Caco-2 (cell line): ENCODE results near the gene MNX1. TPM values are rescaled to one million over a fixed set of nuclear protein-coding genes. Genes with fewer than 3 reads are reported as not detected.

ENCODE experiments used
- BruUV-seq: library from RNA; stranded (reverse); fragments of 400-500 nt; replicated peaks from 2 replicates; lab custom pipeline; 2021; lab: Mats Ljungman, UMichigan
- CTCF ChIA-PET: fragments of 300-600 bp; sonication (Branson Sonifier 250); formaldehyde crosslinking; loops from one replicate; lab custom pipeline; 2022; ENCODE audit warnings: antibody characterized with exemption; lab: Charles Lee
- POLR2A ChIA-PET: fragments of 300-600 bp; sonication (Branson Sonifier 250); formaldehyde crosslinking; loops from one replicate; lab custom pipeline; 2022; ENCODE audit warnings: antibody characterized with exemption; lab: Charles Lee
- DNase-seq, 2 experiments: peaks; one replicate each; pipeline versions ENCODE4 v3.0.0 to v3.0.0-alpha.2; 2020 to 2022
- H3K27me3 ChIP-seq: replicated peaks from 2 replicates; pipeline ENCODE4 v1.6.0; 2011; ENCODE audit warnings: low read length; ENCODE audit not compliant: control insufficient read depth, insufficient read depth
- H3K36me3 ChIP-seq: 2 replicates; pipeline ENCODE4 v1.5.1; 2011; ENCODE audit warnings: low read length; ENCODE audit not compliant: control insufficient read depth, insufficient read depth
- H3K4me1 ChIP-seq: fragments of 250-450 bp; sonication (Bioruptor Pico); 2 replicates; pipeline ENCODE4 v1.5.1; 2020; ENCODE audit warnings: mild to moderate bottlenecking
- H3K4me3 ChIP-seq: 2 replicates; pipeline ENCODE4 v1.5.1; 2011; ENCODE audit warnings: low read depth, mild to moderate bottlenecking, control low read depth, low read length
- H3K9me3 ChIP-seq: fragments of 250-450 bp; sonication (Bioruptor Pico); 2 replicates; pipeline ENCODE4 v1.5.1; 2020; ENCODE audit warnings: mild to moderate bottlenecking, moderate library complexity
- H3K27ac Mint-ChIP-seq: one replicate; pipeline ENCODE4 v1.8.0; 2022; ENCODE audit warnings: mixed read lengths; ENCODE audit not compliant: unreplicated experiment
- H3K27me3 Mint-ChIP-seq: one replicate; pipeline ENCODE4 v1.8.0; 2022; ENCODE audit warnings: mixed read lengths; ENCODE audit not compliant: insufficient read depth, unreplicated experiment
- H3K36me3 Mint-ChIP-seq: one replicate; pipeline ENCODE4 v1.8.0; 2022; ENCODE audit warnings: mild to moderate bottlenecking, mixed read lengths; ENCODE audit not compliant: insufficient read depth, unreplicated experiment
- H3K4me1 Mint-ChIP-seq: one replicate; pipeline ENCODE4 v1.8.0; 2022; ENCODE audit warnings: low read depth, mixed read lengths; ENCODE audit not compliant: unreplicated experiment
- H3K4me3 Mint-ChIP-seq: one replicate; pipeline ENCODE4 v1.8.0; 2022; ENCODE audit warnings: mild to moderate bottlenecking, moderate library complexity, mixed read lengths; ENCODE audit not compliant: unreplicated experiment
- H3K9me3 Mint-ChIP-seq: one replicate; pipeline ENCODE4 v1.8.0; 2022; ENCODE audit warnings: mixed read lengths; ENCODE audit not compliant: unreplicated experiment
- CTCF ChIP-seq, 2 experiments: fragments of 200-600 bp in 1 of 2; IDR thresholded peaks; 1 replicate in 1 of 2; 2 replicates in 1 of 2; pipeline versions ENCODE4 v1.5.1 to v1.8.0; 2011 to 2022; ENCODE audit warnings: antibody characterized with exemption in 1 of 2, control low read depth in 1 of 2, inconsistent platforms in 1 of 2, low read depth in 1 of 2, low read length in 1 of 2, mild to moderate bottlenecking in 1 of 2, moderate library complexity in 1 of 2; ENCODE audit not compliant: insufficient read depth in 1 of 2, severe bottlenecking in 1 of 2, unreplicated experiment in 1 of 2
- intact Hi-C: fragments of 100-400 bp; cut with micrococcal nuclease; formaldehyde crosslinking; loops from one replicate; pipeline ENCODE4 v1.10.0; 2022; ENCODE audit not compliant: unreplicated experiment
- total RNA-seq: library from RNA; stranded (reverse); gene quantifications from 2 replicates; pipeline ENCODE4 v1.2.3, GENCODE V29; 2022

MNX1 gene
- total RNA-seq, 1 experiment from 2014 or later: 36.5 TPM

- H3K9me3 ChIP-seq: 0 out of 2 replicates have a peak, but pooled peaks cover 7% of the 10 kb centered on the region
- POLR2A ChIA-PET: no interaction called here
- no peak overlapping the region for H3K27ac Mint-ChIP-seq
- H3K4me1 Mint-ChIP-seq: no peaks in the 10 kb centered on the region
- no peaks in the 10 kb centered on the region for H3K27me3 Mint-ChIP-seq
- H3K36me3 ChIP-seq: no peaks in the 10 kb centered on the region
- peaks cover 20% of the 10 kb centered on the region for H3K9me3 Mint-ChIP-seq
- intact Hi-C loops: no loop called here
- TF ChIP-seq CTCF (IDR thresholded peaks at IDR 0.05; ENCODE audit: insufficient read depth in 1 of 2, low read depth in 1 of 2, low read length in 1 of 2, severe bottlenecking in 1 of 2, unreplicated experiment in 1 of 2): no peak
- BruUV-seq: no TSS peak
- no peak for DNase-seq
- CTCF ChIA-PET: no interaction called here
- no peak overlapping the region for H3K4me3 ChIP-seq
- H3K4me3 Mint-ChIP-seq: no peak overlapping the region
- H3K4me1 ChIP-seq: no peaks in the 10 kb centered on the region
- no peaks in the 10 kb centered on the region for H3K27me3 ChIP-seq
- peaks cover 26% of the 10 kb centered on the region for H3K36me3 Mint-ChIP-seq
Measured at GRCh38 chr7:156975620-156976019, 34.8 kb downstream of the MNX1 start.

GRCh38 chr7:156969972-156970420 is 40.5 kb downstream of the MNX1 start:
- Histone ChIP-seq H3K4me1 (no peaks in the 10 kb centered on the region), H3K36me3 (peaks cover 3% of the 10 kb centered on the region; the same call in 1 of the 2 replicates), H3K9me3 (no peaks in the 10 kb centered on the region), H3K4me3 (no peak overlapping the region), H3K27me3 (no peaks in the 10 kb centered on the region)
- H3K27ac Mint-ChIP-seq: no peak overlapping the region
- no peaks in the 10 kb centered on the region for H3K27me3 Mint-ChIP-seq
- no peaks in the 10 kb centered on the region for H3K9me3 Mint-ChIP-seq
- peak; percentile 22 to 49 for TF ChIP-seq CTCF (IDR thresholded peaks at IDR 0.05; ENCODE audit: insufficient read depth in 1 of 2, low read depth in 1 of 2, low read length in 1 of 2, severe bottlenecking in 1 of 2, unreplicated experiment in 1 of 2)
- intact Hi-C loops: loop anchor here (1.0 to 5.0 kb wide), 2 partner anchors 166 to 252 kb away; no protein-coding TSS in a partner anchor
- POLR2A ChIA-PET: no interaction called here
- peaks cover 60% of the 10 kb centered on the region for H3K36me3 Mint-ChIP-seq
- CTCF ChIA-PET: interaction anchor here (0.7 kb wide), 3 partner anchors 14 to 155 kb away, joined by 3 to 6 read pairs (median 5); partner anchors contain the start of gene MNX1
- no TSS peak for BruUV-seq
- no peaks in the 10 kb centered on the region for H3K4me1 Mint-ChIP-seq
- DNase-seq: peak in 1 of 2 experiments; percentile 26
- no peak overlapping the region for H3K4me3 Mint-ChIP-seq

- Histone ChIP-seq H3K9me3 (no peaks in the 10 kb centered on the region), H3K4me3 (no peak overlapping the region), H3K36me3 (peaks cover 3% of the 10 kb centered on the region; the same call in 1 of the 2 replicates), H3K4me1 (no peaks in the 10 kb centered on the region), H3K27me3 (no peaks in the 10 kb centered on the region)
- Mint-ChIP-seq H3K36me3 (peaks cover 63% of the 10 kb centered on the region), H3K27ac (no peak overlapping the region), H3K9me3 (no peaks in the 10 kb centered on the region), H3K4me1 (no peaks in the 10 kb centered on the region), H3K27me3 (no peaks in the 10 kb centered on the region), H3K4me3 (no peak overlapping the region)
- BruUV-seq: no TSS peak
- intact Hi-C loops: no loop called here
- DNase-seq: no peak
- POLR2A ChIA-PET: no interaction called here
- no peak for TF ChIP-seq CTCF (IDR thresholded peaks at IDR 0.05; ENCODE audit: insufficient read depth in 1 of 2, low read depth in 1 of 2, low read length in 1 of 2, severe bottlenecking in 1 of 2, unreplicated experiment in 1 of 2)
- CTCF ChIA-PET: no interaction called here
Measured at GRCh38 chr7:156968183-156968582, 42.3 kb downstream of the MNX1 start.
